ENCODE data around the gene HOXD8.

DNA sequence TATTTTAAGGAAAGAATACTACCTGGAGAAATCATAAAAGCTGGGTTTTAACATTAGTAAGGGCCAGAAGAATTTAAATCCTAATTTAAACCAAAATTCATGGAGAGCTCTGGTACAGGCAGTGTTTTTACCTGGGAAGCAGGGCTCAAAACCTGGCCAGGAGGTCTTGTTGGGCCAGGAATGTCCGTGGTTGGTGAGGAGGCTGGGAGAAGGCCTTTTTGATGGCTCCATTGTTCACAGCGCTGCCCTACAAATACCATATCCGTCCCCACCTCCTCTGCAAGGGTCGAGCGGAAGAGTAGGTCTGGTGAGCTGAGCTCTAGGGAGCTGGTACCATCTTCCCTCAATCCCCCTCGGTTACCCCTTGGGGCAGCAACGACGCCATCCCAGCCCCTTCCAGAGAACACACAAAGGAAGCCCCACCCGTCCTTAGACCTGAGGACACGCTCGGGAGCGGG, 48.1 kb downstream of the HOXD8 start:
- TF ChIP-seq EP300 (IDR thresholded peaks at IDR 0.05; ENCODE audit: borderline replicate concordance in 1 of 2, control insufficient read depth in 1 of 2, low read depth in 2 of 2, low read length in 2 of 2) (no peak), YY1 (IDR thresholded peaks at IDR 0.05; ENCODE audit: low read depth, low read length) (no peak), RCOR1 (conservative IDR thresholded peaks at IDR 0.05; ENCODE audit: low read depth, low read length) (no peak), POLR2A (IDR thresholded peaks at IDR 0.05; ENCODE audit: low read depth, low read length) (no peak), JUND (IDR thresholded peaks at IDR 0.05; ENCODE audit: low read depth, low read length) (no peak)
- TF ChIP-seq, protein P1, sequence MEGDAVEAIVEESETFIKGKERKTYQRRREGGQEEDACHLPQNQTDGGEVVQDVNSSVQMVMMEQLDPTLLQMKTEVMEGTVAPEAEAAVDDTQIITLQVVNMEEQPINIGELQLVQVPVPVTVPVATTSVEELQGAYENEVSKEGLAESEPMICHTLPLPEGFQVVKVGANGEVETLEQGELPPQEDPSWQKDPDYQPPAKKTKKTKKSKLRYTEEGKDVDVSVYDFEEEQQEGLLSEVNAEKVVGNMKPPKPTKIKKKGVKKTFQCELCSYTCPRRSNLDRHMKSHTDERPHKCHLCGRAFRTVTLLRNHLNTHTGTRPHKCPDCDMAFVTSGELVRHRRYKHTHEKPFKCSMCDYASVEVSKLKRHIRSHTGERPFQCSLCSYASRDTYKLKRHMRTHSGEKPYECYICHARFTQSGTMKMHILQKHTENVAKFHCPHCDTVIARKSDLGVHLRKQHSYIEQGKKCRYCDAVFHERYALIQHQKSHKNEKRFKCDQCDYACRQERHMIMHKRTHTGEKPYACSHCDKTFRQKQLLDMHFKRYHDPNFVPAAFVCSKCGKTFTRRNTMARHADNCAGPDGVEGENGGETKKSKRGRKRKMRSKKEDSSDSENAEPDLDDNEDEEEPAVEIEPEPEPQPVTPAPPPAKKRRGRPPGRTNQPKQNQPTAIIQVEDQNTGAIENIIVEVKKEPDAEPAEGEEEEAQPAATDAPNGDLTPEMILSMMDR (IDR thresholded peaks at IDR 0.05 in 2 of 3, conservative IDR thresholded peaks at IDR 0.05 in 1 of 3; ENCODE audit: control insufficient read depth in 2 of 3, extremely low read depth in 1 of 3, insufficient read depth in 1 of 3, low read depth in 3 of 3, low read length in 3 of 3) = no peak
